ENCODE data around the gene SHC3. TPM values are rescaled to one million over a fixed set of nuclear protein-coding genes. Genes with fewer than 3 reads are reported as not detected.
"Not testable (repeated sequence)": the region's sequence is repeated elsewhere in the genome, so short reads cannot be mapped to it uniquely, and the experiment has no call there.

The SHC3 gene
- 0.10 and 0.24 TPM in 2 replicates for total RNA-seq (2014; rRNA removed; shearing (Covaris generic))

GRCh38 chr9:89177944-89178829, at the start of gene SHC3:
Gene SHC3 (minus strand): TSS chr9:89178818. CDS start chr9:89178460, 358 bp downstream.
- DNase-seq (ENCODE audit: low spot score) = no peak

- no peak for DNase-seq (ENCODE audit: low spot score)
Observed at GRCh38 chr9:89225991-89226471, 47.4 kb upstream of the SHC3 start.

GRCh38 chr9:89225587-89225986, 47.0 kb upstream of the SHC3 start:
- no peak for DNase-seq (ENCODE audit: low spot score)

- no peak for DNase-seq (ENCODE audit: low spot score)
Observed at GRCh38 chr9:89225036-89225435, 46.4 kb upstream of the SHC3 start.

GRCh38 chr9:89224633-89225032, 46.0 kb upstream of the SHC3 start:
- DNase-seq (ENCODE audit: low spot score) = no peak

- DNase-seq (ENCODE audit: low spot score) = no peak
Observed at GRCh38 chr9:89223396-89223977, 44.9 kb upstream of the SHC3 start.

GRCh38 chr9:89219637-89220036, 41.0 kb upstream of the SHC3 start:
- no peak for DNase-seq (ENCODE audit: low spot score)

- DNase-seq (ENCODE audit: low spot score) = no peak
Observed at GRCh38 chr9:89218040-89218928, 39.7 kb upstream of the SHC3 start.

- no peak for DNase-seq (ENCODE audit: low spot score)
Observed at GRCh38 chr9:89215342-89215741, 36.7 kb upstream of the SHC3 start.

GRCh38 chr9:89213396-89213880, 34.8 kb upstream of the SHC3 start:
- no peak for DNase-seq (ENCODE audit: low spot score)

GRCh38 chr9:89212171-89212570, 33.6 kb upstream of the SHC3 start:
- no peak for DNase-seq (ENCODE audit: low spot score)

GRCh38 chr9:89209311-89209710, 30.7 kb upstream of the SHC3 start:
- DNase-seq (ENCODE audit: low spot score) = not testable (repeated sequence)

- no peak for DNase-seq (ENCODE audit: low spot score)
Observed at GRCh38 chr9:89207026-89207425, 28.4 kb upstream of the SHC3 start.

- no peak for DNase-seq (ENCODE audit: low spot score)
Observed at GRCh38 chr9:89204801-89205200, 26.2 kb upstream of the SHC3 start.

GRCh38 chr9:89195131-89195797, 16.6 kb upstream of the SHC3 start:
- no peak for DNase-seq (ENCODE audit: low spot score)

- no peak for DNase-seq (ENCODE audit: low spot score)
Observed at GRCh38 chr9:89194421-89195130, 16.0 kb upstream of the SHC3 start.

GRCh38 chr9:89191004-89191403, 12.4 kb upstream of the SHC3 start:
- no peak for DNase-seq (ENCODE audit: low spot score)

- no peak for DNase-seq (ENCODE audit: low spot score)
Observed at GRCh38 chr9:89189215-89189614, 10.6 kb upstream of the SHC3 start.

GRCh38 chr9:89187950-89188349, 9.3 kb upstream of the SHC3 start:
- DNase-seq (ENCODE audit: low spot score) = no peak

GRCh38 chr9:89187541-89187940, 8.9 kb upstream of the SHC3 start:
- no peak for DNase-seq (ENCODE audit: low spot score)

GRCh38 chr9:89186960-89187359, 8.3 kb upstream of the SHC3 start:
- no peak for DNase-seq (ENCODE audit: low spot score)

All from A172 (cell line).